ENCODE results near the gene HEXIM2. TPM values are rescaled to one million over a fixed set of nuclear protein-coding genes. Genes with fewer than 3 reads are reported as not detected.

The HEXIM2 gene
- total and polyA plus RNA-seq, 2 of the 13 experiments (the other 11 are each of a cell fraction or from before 2014, with no cell fraction given), result 27.1 to 32.4 TPM

- TF ChIP-seq MYPOP (CRISPR knock-in tag; IDR thresholded peaks at IDR 0.05) (no peak), SSRP1 (CRISPR knock-in tag; IDR thresholded peaks at IDR 0.05) (0 out of 2 replicates have a peak, but pooled peaks have one; percentile 39), PAX8 (CRISPR knock-in tag; IDR thresholded peaks at IDR 0.05; ENCODE audit: borderline replicate concordance) (0 out of 2 replicates have a peak, but pooled peaks have one; percentile 37), SIX4 (CRISPR knock-in tag; IDR thresholded peaks at IDR 0.05) (no peak), ZNF136 (CRISPR knock-in tag; IDR thresholded peaks at IDR 0.05; ENCODE audit: low read depth) (no peak), ZFX (CRISPR knock-in tag; IDR thresholded peaks at IDR 0.05; ENCODE audit: low read depth) (no peak; the same call in 1 of the 2 replicates), ZNF598 (CRISPR knock-in tag; IDR thresholded peaks at IDR 0.05; ENCODE audit: borderline replicate concordance) (no peak), SCMH1 (CRISPR knock-in tag; IDR thresholded peaks at IDR 0.05; ENCODE audit: borderline replicate concordance) (no peak), NCOA2 (CRISPR knock-in tag; IDR thresholded peaks at IDR 0.05) (no peak), SP1 (IDR thresholded peaks at IDR 0.05) (no peak), SP1 (CRISPR knock-in tag; IDR thresholded peaks at IDR 0.05) (no peak; the same call in 1 of the 2 replicates), SYNCRIP (IDR thresholded peaks at IDR 0.05; ENCODE audit: insufficient read depth, low read depth, low read length) (no peak), ZNF644 (CRISPR knock-in tag; IDR thresholded peaks at IDR 0.05; ENCODE audit: low read depth) (0 out of 2 replicates have a peak, but pooled peaks have one; percentile 3), TEAD2 (CRISPR knock-in tag; IDR thresholded peaks at IDR 0.05) (no peak), NKX3-1 (CRISPR knock-in tag; IDR thresholded peaks at IDR 0.05) (peak; percentile 13; the same call in 1 of the 2 replicates), ONECUT2 (CRISPR knock-in tag; IDR thresholded peaks at IDR 0.05) (no peak), ZNF280B (CRISPR knock-in tag; IDR thresholded peaks at IDR 0.05; ENCODE audit: borderline replicate concordance) (no peak; the same call in 1 of the 2 replicates), ZFP90 (CRISPR knock-in tag; IDR thresholded peaks at IDR 0.05; ENCODE audit: borderline replicate concordance) (no peak), KMT2A (CRISPR knock-in tag; IDR thresholded peaks at IDR 0.05) (no peak; the same call in 1 of the 2 replicates), BCLAF1 (IDR thresholded peaks at IDR 0.05) (no peak), KDM3A (CRISPR knock-in tag; IDR thresholded peaks at IDR 0.05; ENCODE audit: low read depth) (0 out of 2 replicates have a peak, but pooled peaks have one; percentile 3), ATM (IDR thresholded peaks at IDR 0.05; ENCODE audit: borderline replicate concordance) (no peak), ZNF83 (CRISPR knock-in tag; IDR thresholded peaks at IDR 0.05; ENCODE audit: borderline replicate concordance) (no peak), SMC3 (IDR thresholded peaks at IDR 0.05; ENCODE audit: low read length) (no peak)
- TF ChIP-seq, protein P1, sequence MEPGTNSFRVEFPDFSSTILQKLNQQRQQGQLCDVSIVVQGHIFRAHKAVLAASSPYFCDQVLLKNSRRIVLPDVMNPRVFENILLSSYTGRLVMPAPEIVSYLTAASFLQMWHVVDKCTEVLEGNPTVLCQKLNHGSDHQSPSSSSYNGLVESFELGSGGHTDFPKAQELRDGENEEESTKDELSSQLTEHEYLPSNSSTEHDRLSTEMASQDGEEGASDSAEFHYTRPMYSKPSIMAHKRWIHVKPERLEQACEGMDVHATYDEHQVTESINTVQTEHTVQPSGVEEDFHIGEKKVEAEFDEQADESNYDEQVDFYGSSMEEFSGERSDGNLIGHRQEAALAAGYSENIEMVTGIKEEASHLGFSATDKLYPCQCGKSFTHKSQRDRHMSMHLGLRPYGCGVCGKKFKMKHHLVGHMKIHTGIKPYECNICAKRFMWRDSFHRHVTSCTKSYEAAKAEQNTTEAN (CRISPR knock-in tag; conservative IDR thresholded peaks at IDR 0.05), result no peak; the same call in 1 of the 2 replicates
Observed at GRCh38 chr17:45162025-45162687, 481 bp downstream of the HEXIM2 start (continued).
